Fibroblast of the aortic adventitia (primary cell): Measurements from ENCODE around the gene ABCB9. TPM values are rescaled to one million over a fixed set of nuclear protein-coding genes. Genes with fewer than 3 reads are reported as not detected.

Experiments used
- DNase-seq: peaks from one replicate; pipeline ENCODE4 v3.0.0-alpha.2; 2010; ENCODE audit warnings: low read depth
- H3K4me3 ChIP-seq: 2 replicates; pipeline ENCODE4 v1.5.1; 2011; ENCODE audit warnings: low read depth, mild to moderate bottlenecking, control low read depth, low read length, moderate library complexity
- CTCF ChIP-seq: IDR thresholded peaks from 2 replicates; pipeline ENCODE4 v1.5.1; 2011; ENCODE audit warnings: mild to moderate bottlenecking, low read length, control low read depth, inconsistent platforms; ENCODE audit not compliant: insufficient read depth
- total RNA-seq: library from RNA; depleted of rRNA; stranded (reverse); fragments of >200 nt; gene quantifications from 2 replicates; pipeline ENCODE4 v1.2.3, GENCODE V29; 2012; ENCODE audit warnings: low replicate concordance

ABCB9 gene
- total RNA-seq, 1 donor: 10.3 TPM

- H3K4me3 ChIP-seq: no peak overlapping the region
- no peak for TF ChIP-seq CTCF
- DNase-seq: no peak
Measured at GRCh38 chr12:122989874-122990419, 23.7 kb upstream of the ABCB9 start.

- no peak for TF ChIP-seq CTCF
- no peak overlapping the region for H3K4me3 ChIP-seq
- DNase-seq: no peak
Measured at GRCh38 chr12:122989225-122989839, 23.1 kb upstream of the ABCB9 start.

GRCh38 chr12:122988612-122989212, 22.4 kb upstream of the ABCB9 start:
- no peak for DNase-seq
- TF ChIP-seq CTCF: no peak
- H3K4me3 ChIP-seq: no peak overlapping the region

- DNase-seq: no peak
- H3K4me3 ChIP-seq: no peak overlapping the region
- TF ChIP-seq CTCF: no peak
Measured at GRCh38 chr12:122988036-122988435, 21.8 kb upstream of the ABCB9 start.

GRCh38 chr12:122987086-122987951, 21.1 kb upstream of the ABCB9 start:
- no peak for DNase-seq
- no peak for TF ChIP-seq CTCF

GRCh38 chr12:122986258-122986871, 20.1 kb upstream of the ABCB9 start:
- no peak for DNase-seq
- TF ChIP-seq CTCF: no peak
- no peak overlapping the region for H3K4me3 ChIP-seq

More at GRCh38 chr12:122987086-122987951, 21.1 kb upstream of the ABCB9 start:
- H3K4me3 ChIP-seq: no peak overlapping the region
